Mesenchymal stem cell (in vitro differentiated cells and primary cell): ENCODE results near the gene TTLL11.

ENCODE experiments used
- DNase-seq: peaks from one replicate; pipeline ENCODE4 v3.0.0-alpha.2; 2013
- H2AFZ ChIP-seq: one replicate; pipeline ENCODE4 v1.6.1; 2013; ENCODE audit warnings: low read depth, mild to moderate bottlenecking, control low read depth, inconsistent platforms, low read length, moderate library complexity
- H2AK5ac ChIP-seq: 2 replicates; pipeline ENCODE4 v1.6.1; 2013; ENCODE audit warnings: low read length, moderate library complexity, mild to moderate bottlenecking, inconsistent platforms; ENCODE audit not compliant: severe bottlenecking
- H2BK120ac ChIP-seq: one replicate; pipeline ENCODE4 v1.6.1; 2013; ENCODE audit warnings: low read depth, mild to moderate bottlenecking, inconsistent platforms, low read length, moderate library complexity
- H2BK12ac ChIP-seq, 2 experiments: one replicate each; pipeline ENCODE4 v1.6.1; 2013; ENCODE audit warnings: inconsistent platforms in 2 of 2, low read length in 2 of 2, mild to moderate bottlenecking in 2 of 2, moderate library complexity in 2 of 2, control low read depth in 1 of 2
- H2BK15ac ChIP-seq: one replicate; pipeline ENCODE4 v1.6.1; 2013; ENCODE audit warnings: mild to moderate bottlenecking, low read depth, inconsistent platforms; ENCODE audit not compliant: poor library complexity, severe bottlenecking
- H2BK5ac ChIP-seq: 2 replicates; pipeline ENCODE4 v1.6.1; 2013; ENCODE audit warnings: low read depth, mild to moderate bottlenecking, low read length, control low read depth, inconsistent platforms; ENCODE audit not compliant: poor library complexity, severe bottlenecking
- H3K14ac ChIP-seq, 2 experiments: one replicate each; pipeline ENCODE4 v1.6.1; 2013; ENCODE audit warnings: inconsistent platforms in 2 of 2, low read length in 2 of 2, control low read depth in 1 of 2, mild to moderate bottlenecking in 1 of 2, moderate library complexity in 1 of 2
- H3K18ac ChIP-seq, 2 experiments: one replicate each; pipeline ENCODE4 v1.6.1; 2013; ENCODE audit warnings: inconsistent platforms in 2 of 2, low read length in 2 of 2, control low read depth in 1 of 2, low read depth in 1 of 2, mild to moderate bottlenecking in 1 of 2
- H3K23ac ChIP-seq, 2 experiments: one replicate each; pipeline ENCODE4 v1.6.1; 2013; ENCODE audit warnings: inconsistent platforms in 2 of 2, low read length in 2 of 2, mild to moderate bottlenecking in 2 of 2, moderate library complexity in 2 of 2, control low read depth in 1 of 2
- H3K27ac ChIP-seq: 2 replicates; pipeline ENCODE4 v1.5.1; 2013; ENCODE audit warnings: mild to moderate bottlenecking, moderate library complexity, low read length, control low read depth, inconsistent platforms; ENCODE audit not compliant: poor library complexity, severe bottlenecking
- H3K27me3 ChIP-seq, 2 experiments: 2 replicates each; pipeline versions ENCODE4 v1.6.1 to v1.7.0; 2013; ENCODE audit warnings: low read length in 2 of 2, mild to moderate bottlenecking in 2 of 2, moderate library complexity in 2 of 2, control low read depth in 1 of 2, inconsistent platforms in 1 of 2; ENCODE audit not compliant: control insufficient read depth in 1 of 2, insufficient read depth in 1 of 2
- H3K36me3 ChIP-seq, 2 experiments: 2 replicates each; pipeline versions ENCODE4 v1.6.1 to v1.7.0; 2013; ENCODE audit warnings: low read length in 2 of 2, control low read depth in 1 of 2, inconsistent platforms in 1 of 2, low read depth in 1 of 2, mild to moderate bottlenecking in 1 of 2; ENCODE audit not compliant: insufficient read depth in 2 of 2, control insufficient read depth in 1 of 2
- H3K4ac ChIP-seq, 2 experiments: one replicate each; pipeline ENCODE4 v1.6.1; 2013; ENCODE audit warnings: inconsistent platforms in 2 of 2, low read length in 2 of 2, mild to moderate bottlenecking in 2 of 2, moderate library complexity in 2 of 2, control low read depth in 1 of 2, low read depth in 1 of 2
- H3K4me1 ChIP-seq: 2 replicates; pipeline ENCODE4 v1.6.1; 2013; ENCODE audit warnings: low read depth, low read length, control low read depth; ENCODE audit not compliant: control insufficient read depth, insufficient read depth
- H3K4me2 ChIP-seq: 2 replicates; pipeline ENCODE4 v1.6.1; 2013; ENCODE audit warnings: low read length, mild to moderate bottlenecking, inconsistent platforms; ENCODE audit not compliant: poor library complexity, severe bottlenecking
- H3K4me3 ChIP-seq, 2 experiments: 2 replicates each; pipeline versions ENCODE4 v1.5.1 to v1.7.0; 2013; ENCODE audit warnings: low read length in 2 of 2, mild to moderate bottlenecking in 2 of 2, control low read depth in 1 of 2, low read depth in 1 of 2; ENCODE audit not compliant: insufficient read depth in 1 of 2
- H3K79me1 ChIP-seq: replicated peaks from 2 replicates; pipeline ENCODE4 v1.6.1; 2013; ENCODE audit warnings: mild to moderate bottlenecking, control low read depth, low read length, inconsistent platforms; ENCODE audit not compliant: poor library complexity, severe bottlenecking
- H3K9ac ChIP-seq: 2 replicates; pipeline ENCODE4 v1.7.0; 2013; ENCODE audit warnings: mild to moderate bottlenecking, low read length, moderate library complexity
- H3K9me3 ChIP-seq: 2 replicates; pipeline ENCODE4 v1.7.0; 2013; ENCODE audit warnings: mild to moderate bottlenecking, low read length; ENCODE audit not compliant: control insufficient read depth
- H4K8ac ChIP-seq: one replicate; pipeline ENCODE4 v1.6.1; 2013; ENCODE audit warnings: inconsistent platforms, mild to moderate bottlenecking, low read length, moderate library complexity
- H4K91ac ChIP-seq: one replicate; pipeline ENCODE4 v1.6.1; 2013; ENCODE audit warnings: mild to moderate bottlenecking, low read length, inconsistent platforms
- WGBS: methylation state at CpG from one replicate; pipeline ENCODE4 v1.1.7; 2013; ENCODE audit warnings: mixed read lengths; 5-methylcytosine and 5-hydroxymethylcytosine counted together

TTLL11 gene

GRCh38 chr9:121927636-121928035, 165.5 kb downstream of the TTLL11 start:
- Histone ChIP-seq H3K4me3 (no peak overlapping the region), H3K4me1 (no peaks in the 10 kb centered on the region), H3K27ac (no peak overlapping the region), H3K14ac (no peak overlapping the region), H2BK120ac (no peak overlapping the region), H2BK15ac (no peak overlapping the region), H4K8ac (no peak overlapping the region), H3K79me1 (no peaks in the 10 kb centered on the region), H3K9me3 (no peaks in the 10 kb centered on the region), H3K4me2 (no peak overlapping the region), H2BK5ac (no peak overlapping the region), H3K9ac (no peak overlapping the region), H2AFZ (no peak overlapping the region), H3K27me3 (no peaks in the 10 kb centered on the region), H3K18ac (no peak overlapping the region), H3K4ac (no peak overlapping the region), H4K91ac (no peak overlapping the region), H3K36me3 (no peaks in the 10 kb centered on the region), H3K23ac (no peak overlapping the region), H2BK12ac (no peak overlapping the region), H2AK5ac (no peak overlapping the region)
- 100% methylated on average over 1 of the region's 1 CpG for WGBS
- DNase-seq: no peak

DNA sequence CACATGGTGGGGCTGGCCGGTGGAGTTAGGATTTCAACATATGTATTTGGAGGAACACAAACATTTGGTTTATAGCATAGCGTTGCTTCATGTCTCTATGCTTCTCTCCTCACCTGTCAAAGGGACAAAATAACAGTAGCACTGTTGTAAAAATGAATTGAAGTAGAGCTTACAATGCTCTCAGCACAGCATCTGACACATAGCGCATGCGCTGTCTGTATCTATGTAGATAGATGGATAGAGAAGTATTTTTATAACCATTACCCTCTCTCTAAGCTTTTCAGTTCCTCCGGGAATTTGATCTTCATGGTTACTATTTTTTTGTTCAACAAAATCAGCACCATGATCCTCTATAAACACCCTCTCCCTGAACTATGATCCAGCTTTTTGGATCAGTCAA, 166.0 kb downstream of the TTLL11 start:
- no peak overlapping the region for H3K9ac ChIP-seq
- no peak overlapping the region for H3K23ac ChIP-seq
- no peaks in the 10 kb centered on the region for H3K4me1 ChIP-seq
- no peaks in the 10 kb centered on the region for H3K9me3 ChIP-seq
- no peaks in the 10 kb centered on the region for H3K27me3 ChIP-seq
- 98% methylated on average over 3 of the region's 5 CpGs for WGBS
- H2BK120ac ChIP-seq: no peak overlapping the region
- H3K14ac ChIP-seq: no peak overlapping the region
- H3K18ac ChIP-seq: no peak overlapping the region
- H4K91ac ChIP-seq: no peak overlapping the region
- no peak overlapping the region for H2BK5ac ChIP-seq
- H2AK5ac ChIP-seq: no peak overlapping the region
- H2BK15ac ChIP-seq: no peak overlapping the region
- no peak overlapping the region for H3K4me3 ChIP-seq
- no peak overlapping the region for H3K4me2 ChIP-seq
- no peak overlapping the region for H2BK12ac ChIP-seq
- no peaks in the 10 kb centered on the region for H3K36me3 ChIP-seq
- H3K27ac ChIP-seq: no peak overlapping the region
- H3K4ac ChIP-seq: no peak overlapping the region
- H2AFZ ChIP-seq: no peak overlapping the region
- H4K8ac ChIP-seq: no peak overlapping the region
- no peak for DNase-seq
- H3K79me1 ChIP-seq: no peaks in the 10 kb centered on the region

- no peak overlapping the region for H3K14ac ChIP-seq
- no peaks in the 10 kb centered on the region for H3K79me1 ChIP-seq
- H3K27ac ChIP-seq: no peak overlapping the region
- DNase-seq: no peak
- H3K4me1 ChIP-seq: no peaks in the 10 kb centered on the region
- WGBS: 90% methylated on average over 10 of the region's 10 CpGs
- H2AK5ac ChIP-seq: no peak overlapping the region
- no peak overlapping the region for H4K91ac ChIP-seq
- no peak overlapping the region for H2BK5ac ChIP-seq
- H2BK12ac ChIP-seq: no peak overlapping the region
- no peaks in the 10 kb centered on the region for H3K9me3 ChIP-seq
- no peak overlapping the region for H3K4me3 ChIP-seq
- H2BK120ac ChIP-seq: no peak overlapping the region
- H3K27me3 ChIP-seq: no peaks in the 10 kb centered on the region
- no peak overlapping the region for H3K4me2 ChIP-seq
- H3K36me3 ChIP-seq: no peaks in the 10 kb centered on the region
- H3K9ac ChIP-seq: no peak overlapping the region
- no peak overlapping the region for H2AFZ ChIP-seq
- no peak overlapping the region for H3K18ac ChIP-seq
- H4K8ac ChIP-seq: no peak overlapping the region
- H3K4ac ChIP-seq: no peak overlapping the region
- no peak overlapping the region for H2BK15ac ChIP-seq
- H3K23ac ChIP-seq: no peak overlapping the region
These were observed 166.7 kb downstream of the TTLL11 start for GRCh38 chr9:121926351-121926801.

GRCh38 chr9:121925935-121926334, 167.2 kb downstream of the TTLL11 start:
- H3K14ac ChIP-seq: no peak overlapping the region
- no peaks in the 10 kb centered on the region for H3K27me3 ChIP-seq
- H3K4me1 ChIP-seq: no peaks in the 10 kb centered on the region
- no peak overlapping the region for H3K23ac ChIP-seq
- H3K79me1 ChIP-seq: no peaks in the 10 kb centered on the region
- 91% methylated on average over 12 of the region's 12 CpGs for WGBS
- H2BK5ac ChIP-seq: no peak overlapping the region
- no peak overlapping the region for H3K9ac ChIP-seq
- DNase-seq: no peak
- H3K4ac ChIP-seq: no peak overlapping the region
- H3K36me3 ChIP-seq: no peaks in the 10 kb centered on the region
- H2AK5ac ChIP-seq: no peak overlapping the region
- H2BK12ac ChIP-seq: no peak overlapping the region
- no peak overlapping the region for H4K91ac ChIP-seq
- no peaks in the 10 kb centered on the region for H3K9me3 ChIP-seq
- H2BK15ac ChIP-seq: no peak overlapping the region
- H2AFZ ChIP-seq: no peak overlapping the region
- no peak overlapping the region for H3K4me2 ChIP-seq
- H4K8ac ChIP-seq: no peak overlapping the region
- no peak overlapping the region for H3K18ac ChIP-seq
- no peak overlapping the region for H2BK120ac ChIP-seq
- no peak overlapping the region for H3K27ac ChIP-seq
- H3K4me3 ChIP-seq: no peak overlapping the region
